ENCODE results near the gene SPEM1.

DNA sequence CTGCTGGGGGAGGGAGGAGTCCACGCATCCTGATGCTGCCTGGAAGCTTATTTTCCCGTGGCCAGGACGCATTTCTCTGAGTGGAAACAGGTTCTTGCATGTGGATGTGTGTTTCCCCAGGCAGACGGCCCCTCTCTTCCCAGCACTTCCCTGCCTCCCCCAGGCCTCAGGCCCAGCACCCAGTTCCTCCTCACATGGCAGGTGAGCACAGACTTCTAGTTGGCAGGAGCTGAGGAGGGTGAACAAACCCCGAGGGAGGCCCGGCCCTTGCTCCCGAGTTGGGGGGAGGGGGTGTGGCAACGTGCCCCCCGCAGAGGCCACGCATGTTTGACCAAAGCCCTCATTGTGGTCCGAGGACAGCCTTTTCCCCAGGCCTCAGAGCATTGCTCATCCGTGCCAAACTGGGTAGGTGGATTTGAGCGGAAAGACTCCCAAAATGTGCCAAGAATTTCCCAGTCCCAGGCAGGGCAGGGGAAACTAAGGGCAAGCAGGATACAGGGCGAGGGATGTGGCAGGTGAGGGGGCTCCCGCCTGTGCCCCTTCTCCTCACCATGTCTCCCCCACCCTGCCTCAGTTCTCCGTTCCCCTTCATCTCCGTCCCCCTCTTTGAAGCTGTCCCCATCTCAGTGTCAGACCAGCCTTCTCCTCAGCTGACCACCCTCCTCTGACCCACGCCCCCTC lies 1.5 kb upstream of the SPEM1 start:
- TF ChIP-seq, protein P1, sequence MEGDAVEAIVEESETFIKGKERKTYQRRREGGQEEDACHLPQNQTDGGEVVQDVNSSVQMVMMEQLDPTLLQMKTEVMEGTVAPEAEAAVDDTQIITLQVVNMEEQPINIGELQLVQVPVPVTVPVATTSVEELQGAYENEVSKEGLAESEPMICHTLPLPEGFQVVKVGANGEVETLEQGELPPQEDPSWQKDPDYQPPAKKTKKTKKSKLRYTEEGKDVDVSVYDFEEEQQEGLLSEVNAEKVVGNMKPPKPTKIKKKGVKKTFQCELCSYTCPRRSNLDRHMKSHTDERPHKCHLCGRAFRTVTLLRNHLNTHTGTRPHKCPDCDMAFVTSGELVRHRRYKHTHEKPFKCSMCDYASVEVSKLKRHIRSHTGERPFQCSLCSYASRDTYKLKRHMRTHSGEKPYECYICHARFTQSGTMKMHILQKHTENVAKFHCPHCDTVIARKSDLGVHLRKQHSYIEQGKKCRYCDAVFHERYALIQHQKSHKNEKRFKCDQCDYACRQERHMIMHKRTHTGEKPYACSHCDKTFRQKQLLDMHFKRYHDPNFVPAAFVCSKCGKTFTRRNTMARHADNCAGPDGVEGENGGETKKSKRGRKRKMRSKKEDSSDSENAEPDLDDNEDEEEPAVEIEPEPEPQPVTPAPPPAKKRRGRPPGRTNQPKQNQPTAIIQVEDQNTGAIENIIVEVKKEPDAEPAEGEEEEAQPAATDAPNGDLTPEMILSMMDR (IDR thresholded peaks at IDR 0.05) = no peak
- no peak for TF ChIP-seq POLR2A (IDR thresholded peaks at IDR 0.05)

Data from thyroid gland (tissue), 4 donors.